ENCODE data around the gene PFDN5. TPM values are rescaled to one million over a fixed set of nuclear protein-coding genes. Genes with fewer than 3 reads are reported as not detected.
A peak's percentile ranks its signal among the peaks of the same experiment; 100 is the strongest.

Gene PFDN5
- total RNA-seq, 3 donors from 2014 or later (not counting 1 experiment from before 2014, with no cell fraction given): 365 to 450 (median 439) TPM

DNA sequence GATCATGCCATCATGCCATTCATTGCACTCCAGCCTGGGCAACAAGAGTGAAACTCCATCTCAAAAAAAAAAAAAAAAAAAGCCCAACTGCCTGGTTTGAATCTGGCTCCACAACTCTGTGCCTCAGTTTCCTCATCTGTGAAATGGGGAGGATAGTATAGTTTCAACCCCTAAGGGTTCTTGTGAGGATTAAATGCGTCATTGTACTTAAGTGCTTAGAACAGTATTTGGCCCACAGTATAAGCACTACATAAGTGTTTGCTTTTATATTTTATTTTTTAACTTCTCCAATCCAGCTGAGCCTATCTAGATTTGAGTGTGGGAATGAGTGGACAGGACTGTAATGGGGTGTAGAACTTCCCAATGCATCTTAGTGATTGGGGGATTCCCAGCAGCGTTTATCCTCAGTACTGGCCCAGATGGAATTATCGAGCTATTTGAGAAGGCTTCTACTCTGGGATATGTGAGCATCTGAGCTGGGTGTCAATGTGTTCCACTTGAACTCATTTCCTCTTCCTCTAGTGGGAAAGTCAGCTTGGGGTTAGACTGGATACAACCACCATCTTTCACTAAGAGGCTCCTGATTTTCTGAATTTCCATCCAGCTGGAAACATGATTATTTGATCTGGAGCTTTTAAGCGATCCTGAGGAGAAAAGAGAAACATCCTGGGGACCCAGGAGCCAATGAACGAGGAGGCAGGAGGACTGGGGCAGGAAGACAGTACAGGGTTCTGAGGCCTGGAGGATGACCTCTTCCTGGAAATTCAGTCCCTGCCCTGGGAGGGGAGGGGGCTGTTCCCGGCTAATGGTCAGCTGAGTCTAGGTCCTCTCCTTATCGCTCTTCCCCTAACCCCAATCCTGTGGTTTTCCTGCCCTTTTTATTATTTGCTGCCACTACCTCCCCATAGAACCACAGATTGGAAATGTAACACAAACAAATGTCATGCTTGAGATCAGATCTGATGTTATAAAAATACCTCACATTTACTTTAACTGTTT is 36.5 kb upstream of the PFDN5 start:
- intact Hi-C loops (cut with micrococcal nuclease): no loop called here
- Histone ChIP-seq H3K27ac (ENCODE audit: low read length) (no peak overlapping the region), H3K27me3 (ENCODE audit: control insufficient read depth, insufficient read depth, low read length) (no peaks in the 10 kb centered on the region), H3K9me3 (ENCODE audit: control insufficient read depth, insufficient read depth, low read length) (no peaks in the 10 kb centered on the region), H3K4me1 (ENCODE audit: control insufficient read depth, insufficient read depth, low read length) (peaks cover 12% of the 10 kb centered on the region), H3K4me3 (ENCODE audit: low read length) (no peak overlapping the region), H3K36me3 (ENCODE audit: control insufficient read depth, insufficient read depth, low read length) (peaks cover 4% of the 10 kb centered on the region)
- peaks cover 1 to 3% of the 10 kb centered on the region in 2 donors for H3K4me1 Mint-ChIP-seq
- no peaks in the 10 kb centered on the region for H3K36me3 Mint-ChIP-seq
- H3K9me3 Mint-ChIP-seq: no peaks in the 10 kb centered on the region
- WGBS (ENCODE audit: insufficient coverage): 68% methylated on average over 5 of the region's 7 CpGs
- ATAC-seq: no peak
- no peak for DNase-seq
- H3K27ac Mint-ChIP-seq: no peak overlapping the region
- H3K27me3 Mint-ChIP-seq (ENCODE audit: low read depth in 2 of 2): no peaks in the 10 kb centered on the region
- TF ChIP-seq, protein P1, sequence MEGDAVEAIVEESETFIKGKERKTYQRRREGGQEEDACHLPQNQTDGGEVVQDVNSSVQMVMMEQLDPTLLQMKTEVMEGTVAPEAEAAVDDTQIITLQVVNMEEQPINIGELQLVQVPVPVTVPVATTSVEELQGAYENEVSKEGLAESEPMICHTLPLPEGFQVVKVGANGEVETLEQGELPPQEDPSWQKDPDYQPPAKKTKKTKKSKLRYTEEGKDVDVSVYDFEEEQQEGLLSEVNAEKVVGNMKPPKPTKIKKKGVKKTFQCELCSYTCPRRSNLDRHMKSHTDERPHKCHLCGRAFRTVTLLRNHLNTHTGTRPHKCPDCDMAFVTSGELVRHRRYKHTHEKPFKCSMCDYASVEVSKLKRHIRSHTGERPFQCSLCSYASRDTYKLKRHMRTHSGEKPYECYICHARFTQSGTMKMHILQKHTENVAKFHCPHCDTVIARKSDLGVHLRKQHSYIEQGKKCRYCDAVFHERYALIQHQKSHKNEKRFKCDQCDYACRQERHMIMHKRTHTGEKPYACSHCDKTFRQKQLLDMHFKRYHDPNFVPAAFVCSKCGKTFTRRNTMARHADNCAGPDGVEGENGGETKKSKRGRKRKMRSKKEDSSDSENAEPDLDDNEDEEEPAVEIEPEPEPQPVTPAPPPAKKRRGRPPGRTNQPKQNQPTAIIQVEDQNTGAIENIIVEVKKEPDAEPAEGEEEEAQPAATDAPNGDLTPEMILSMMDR (IDR thresholded peaks at IDR 0.05): no peak
- no peak overlapping the region for H3K4me3 Mint-ChIP-seq

DNA sequence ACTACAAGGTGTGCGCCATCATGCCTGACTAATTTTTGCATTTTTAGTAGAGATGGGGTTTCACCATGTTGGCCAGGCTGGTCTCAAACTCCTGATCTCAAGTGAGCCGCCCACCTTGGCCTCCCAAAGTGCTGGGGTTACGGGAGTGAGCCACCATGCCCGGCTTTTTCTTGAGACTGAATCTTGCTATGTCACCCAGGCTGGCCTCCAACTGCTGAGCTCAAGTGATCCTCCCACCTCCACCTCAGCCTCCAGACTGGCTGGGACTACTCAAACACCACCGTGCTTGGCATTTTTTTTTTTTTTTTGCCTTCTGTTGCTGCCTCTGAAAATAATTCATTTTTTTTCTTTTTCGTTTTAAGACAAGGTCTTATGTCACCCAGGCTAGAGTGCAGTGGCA is 35.5 kb upstream of the PFDN5 start:
- no peaks in the 10 kb centered on the region for H3K9me3 ChIP-seq (ENCODE audit: control insufficient read depth, insufficient read depth, low read length)
- no peak overlapping the region for H3K4me3 ChIP-seq (ENCODE audit: low read length)
- TF ChIP-seq, protein P1 (IDR thresholded peaks at IDR 0.05): no peak
- intact Hi-C loops (cut with micrococcal nuclease): no loop called here
- Mint-ChIP-seq H3K9me3 (no peaks in the 10 kb centered on the region), H3K27me3 (ENCODE audit: low read depth in 2 of 2) (no peaks in the 10 kb centered on the region), H3K4me3 (no peak overlapping the region), H3K27ac (no peak overlapping the region), H3K4me1 (no peaks in the 10 kb centered on the region), H3K36me3 (no peaks in the 10 kb centered on the region)
- DNase-seq: no peak
- H3K36me3 ChIP-seq (ENCODE audit: control insufficient read depth, insufficient read depth, low read length): no peaks in the 10 kb centered on the region
- H3K27me3 ChIP-seq (ENCODE audit: control insufficient read depth, insufficient read depth, low read length): no peaks in the 10 kb centered on the region
- peaks cover 9% of the 10 kb centered on the region for H3K4me1 ChIP-seq (ENCODE audit: control insufficient read depth, insufficient read depth, low read length)
- ATAC-seq: no peak
- H3K27ac ChIP-seq (ENCODE audit: low read length): no peak overlapping the region
- 93% methylated on average over 6 of the region's 6 CpGs for WGBS (ENCODE audit: insufficient coverage)

DNA sequence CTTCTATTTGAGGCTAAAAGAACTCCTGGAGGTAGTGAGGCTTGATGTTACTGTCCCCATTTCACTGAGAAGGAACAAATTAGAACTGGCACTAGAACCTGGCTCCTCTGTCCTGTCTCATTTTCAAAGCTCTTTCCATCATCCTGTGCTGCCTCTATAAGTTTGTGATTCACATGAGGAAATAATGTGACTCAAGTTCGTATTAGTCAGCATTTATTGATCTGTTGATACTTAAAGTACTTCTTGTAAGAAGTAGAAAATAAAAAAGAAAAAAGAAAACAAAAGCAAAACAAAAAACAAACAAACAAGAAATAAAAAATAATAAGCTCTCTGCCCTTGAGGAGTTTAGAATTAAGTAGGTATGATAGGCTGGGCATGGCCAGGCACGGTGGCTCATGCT is 29.6 kb upstream of the PFDN5 start:
- H3K9me3 ChIP-seq (ENCODE audit: control insufficient read depth, insufficient read depth, low read length): no peaks in the 10 kb centered on the region
- 100% methylated on average over 1 of the region's 2 CpGs for WGBS (ENCODE audit: insufficient coverage)
- no peak for ATAC-seq
- intact Hi-C loops (cut with micrococcal nuclease): loop anchor here (5.0 kb wide), 1 partner anchor 43 kb away; no protein-coding TSS in a partner anchor
- TF ChIP-seq, protein P1 (IDR thresholded peaks at IDR 0.05): no peak
- H3K4me3 Mint-ChIP-seq: peak overlapping the region; percentile 64
- H3K36me3 Mint-ChIP-seq: no peaks in the 10 kb centered on the region
- no peak for DNase-seq
- no peaks in the 10 kb centered on the region for H3K9me3 Mint-ChIP-seq
- peaks cover 23% of the 10 kb centered on the region for H3K4me1 ChIP-seq (ENCODE audit: control insufficient read depth, insufficient read depth, low read length)
- no peak overlapping the region for H3K4me3 ChIP-seq (ENCODE audit: low read length)
- no peaks in the 10 kb centered on the region for H3K27me3 Mint-ChIP-seq (ENCODE audit: low read depth in 2 of 2)
- no peak overlapping the region for H3K27ac Mint-ChIP-seq
- H3K4me1 Mint-ChIP-seq: peaks cover 22 to 23% of the 10 kb centered on the region in 2 donors
- H3K27me3 ChIP-seq (ENCODE audit: control insufficient read depth, insufficient read depth, low read length): no peaks in the 10 kb centered on the region
- no peaks in the 10 kb centered on the region for H3K36me3 ChIP-seq (ENCODE audit: control insufficient read depth, insufficient read depth, low read length)
- no peak overlapping the region for H3K27ac ChIP-seq (ENCODE audit: low read length)

All from natural killer cell (primary cell).